Measurements from ENCODE around the gene THSD8. TPM values are rescaled to one million over a fixed set of nuclear protein-coding genes. Genes with fewer than 3 reads are reported as not detected.
A peak's percentile ranks its signal among the peaks of the same experiment; 100 is the strongest.

Gene THSD8
- total RNA-seq, 1 donor from 2014 or later, result 16.5 TPM

- DNase-seq (ENCODE audit: low spot score, unreplicated experiment), result no peak
- no peak for TF ChIP-seq CTCF (IDR thresholded peaks at IDR 0.05; ENCODE audit: unreplicated experiment)
- no peak overlapping the region for H3K27ac Mint-ChIP-seq
These were observed 37.3 kb downstream of the THSD8 start for GRCh38 chr19:12838886-12839756.

GRCh38 chr19:12840091-12841079 is 38.5 kb downstream of the THSD8 start:
- H3K27me3 Mint-ChIP-seq, result peaks cover 68% of the 10 kb centered on the region

More at GRCh38 chr19:12838886-12839756, 37.3 kb downstream of the THSD8 start:
- Mint-ChIP-seq H3K27me3 (peaks cover 74% of the 10 kb centered on the region), H3K36me3 (ENCODE audit: insufficient read depth) (no peaks in the 10 kb centered on the region), H3K4me1 (ENCODE audit: low read depth) (peaks cover 8% of the 10 kb centered on the region), H3K9me3 (ENCODE audit: low read depth) (no peaks in the 10 kb centered on the region), H3K4me3 (ENCODE audit: low read depth) (peak overlapping the region; percentile 69)

GRCh38 chr19:12841094-12841493 is 39.2 kb downstream of the THSD8 start:
- Mint-ChIP-seq H3K27me3 (peaks cover 61% of the 10 kb centered on the region), H3K9me3 (ENCODE audit: low read depth) (no peaks in the 10 kb centered on the region), H3K27ac (peak overlapping the region; percentile 61), H3K4me1 (ENCODE audit: low read depth) (peaks cover 8% of the 10 kb centered on the region), H3K36me3 (ENCODE audit: insufficient read depth) (no peaks in the 10 kb centered on the region), H3K4me3 (ENCODE audit: low read depth) (peak overlapping the region; percentile 60)
- peak; percentile 66 for DNase-seq (ENCODE audit: low spot score, unreplicated experiment)
- no peak for TF ChIP-seq CTCF (IDR thresholded peaks at IDR 0.05; ENCODE audit: unreplicated experiment)

More at GRCh38 chr19:12840091-12841079, 38.5 kb downstream of the THSD8 start:
- H3K4me3 Mint-ChIP-seq (ENCODE audit: low read depth), result peak overlapping the region; percentile 60
- H3K9me3 Mint-ChIP-seq (ENCODE audit: low read depth), result no peaks in the 10 kb centered on the region
- no peak for TF ChIP-seq CTCF (IDR thresholded peaks at IDR 0.05; ENCODE audit: unreplicated experiment)
- peak overlapping the region; percentile 61 for H3K27ac Mint-ChIP-seq
- H3K36me3 Mint-ChIP-seq (ENCODE audit: insufficient read depth), result no peaks in the 10 kb centered on the region
- peaks cover 8% of the 10 kb centered on the region for H3K4me1 Mint-ChIP-seq (ENCODE audit: low read depth)
- peak; percentile 69 for DNase-seq (ENCODE audit: low spot score, unreplicated experiment)

GRCh38 chr19:12842511-12842910 is 40.6 kb downstream of the THSD8 start:
- H3K27me3 Mint-ChIP-seq, result peaks cover 55% of the 10 kb centered on the region
- no peak for DNase-seq (ENCODE audit: low spot score, unreplicated experiment)
- TF ChIP-seq CTCF (IDR thresholded peaks at IDR 0.05; ENCODE audit: unreplicated experiment), result no peak
- no peak overlapping the region for H3K27ac Mint-ChIP-seq
- no peak overlapping the region for H3K4me3 Mint-ChIP-seq (ENCODE audit: low read depth)
- H3K9me3 Mint-ChIP-seq (ENCODE audit: low read depth), result no peaks in the 10 kb centered on the region
- H3K36me3 Mint-ChIP-seq (ENCODE audit: insufficient read depth), result no peaks in the 10 kb centered on the region
- peaks cover 8% of the 10 kb centered on the region for H3K4me1 Mint-ChIP-seq (ENCODE audit: low read depth)

GRCh38 chr19:12843328-12843727 is 41.5 kb downstream of the THSD8 start:
- DNase-seq (ENCODE audit: low spot score, unreplicated experiment), result no peak
- Mint-ChIP-seq H3K27ac (no peak overlapping the region), H3K27me3 (peaks cover 56% of the 10 kb centered on the region), H3K36me3 (ENCODE audit: insufficient read depth) (no peaks in the 10 kb centered on the region), H3K4me3 (ENCODE audit: low read depth) (no peak overlapping the region), H3K4me1 (ENCODE audit: low read depth) (peaks cover 8% of the 10 kb centered on the region), H3K9me3 (ENCODE audit: low read depth) (no peaks in the 10 kb centered on the region)
- no peak for TF ChIP-seq CTCF (IDR thresholded peaks at IDR 0.05; ENCODE audit: unreplicated experiment)
